NCI-H187 treated with DMSO at 0.1 percent for 48 hours (cell line): ENCODE results near the gene CLEC16A.
A peak's percentile ranks its signal among the peaks of the same experiment; 100 is the strongest.

Experiments
- DNase-seq: peaks from one replicate; lab custom pipeline; 2025; lab: John Stamatoyannopoulos, UW

Gene CLEC16A

DNA sequence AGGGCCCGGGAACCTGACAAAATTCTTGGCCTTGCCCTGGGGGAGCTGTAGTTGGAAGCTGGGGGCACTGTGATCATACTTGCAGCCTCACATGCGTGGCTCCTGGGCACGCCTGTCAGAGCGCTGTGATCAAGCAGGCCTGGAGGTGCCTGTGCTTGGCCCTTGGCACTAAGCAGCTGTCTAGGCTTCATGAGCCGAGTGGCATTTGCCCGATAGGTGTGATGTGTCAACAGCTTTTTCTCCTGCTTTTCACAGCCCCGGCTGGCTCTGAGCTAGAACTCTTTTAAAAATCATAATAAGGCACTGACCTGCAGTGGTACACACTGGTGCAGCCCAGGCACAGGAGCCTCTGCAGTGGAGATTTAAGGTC is 197.9 kb downstream of the CLEC16A start:
- no peak for DNase-seq

- DNase-seq = no peak
Observed at GRCh38 chr16:11142951-11143350, 198.6 kb downstream of the CLEC16A start.

DNA sequence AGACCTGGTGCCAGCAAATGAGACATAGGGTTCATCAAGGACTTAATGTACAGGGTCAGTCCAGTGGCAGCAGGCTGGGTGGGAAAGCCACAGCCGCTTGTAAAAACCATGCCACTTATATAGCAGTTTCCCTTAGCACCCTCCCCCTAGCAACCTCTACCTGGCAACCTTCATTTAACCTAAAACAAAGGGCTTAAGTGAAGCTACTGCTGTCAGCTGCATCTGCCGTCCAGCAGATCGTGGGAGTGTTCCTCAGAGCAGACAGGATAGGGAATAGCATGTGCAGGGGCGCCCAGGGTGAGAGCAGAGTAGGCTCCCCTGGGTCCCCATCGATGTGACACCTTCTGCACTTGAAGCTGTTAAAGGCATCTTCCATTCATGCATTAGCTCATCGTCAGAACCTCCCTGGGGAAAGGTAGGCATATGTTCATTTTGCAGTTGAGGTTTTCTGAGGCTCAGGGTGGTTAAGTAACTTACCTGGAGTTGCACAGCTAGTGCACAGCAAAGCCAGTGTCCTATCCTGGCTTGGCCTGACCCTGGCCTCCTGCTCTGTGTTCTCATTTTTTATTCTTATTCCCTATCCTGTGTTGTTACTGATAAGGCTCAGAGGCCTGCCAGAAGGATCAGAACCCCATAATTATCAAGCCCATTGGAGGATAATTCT is 199.1 kb downstream of the CLEC16A start:
- DNase-seq = peak; percentile 21

DNA sequence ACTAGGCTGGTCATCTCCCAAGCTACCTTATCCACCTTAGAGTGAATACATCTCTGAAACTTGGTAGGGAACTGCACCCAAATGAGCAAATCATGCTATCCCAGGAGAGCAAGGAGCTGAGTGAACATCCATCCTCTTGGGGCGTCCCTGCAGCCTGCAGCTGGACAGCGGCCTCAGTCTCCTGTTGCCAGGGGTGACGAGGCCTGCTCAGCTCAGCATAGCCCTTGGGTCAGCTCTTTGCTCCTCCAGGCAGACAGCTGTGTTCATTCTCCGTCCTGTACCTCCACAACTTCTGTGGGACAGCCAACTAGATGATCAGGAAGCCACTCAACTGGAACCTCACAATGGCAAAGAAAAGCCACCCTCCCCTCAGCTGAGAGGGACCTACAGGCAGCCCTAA is 199.8 kb downstream of the CLEC16A start:
- no peak for DNase-seq

DNA sequence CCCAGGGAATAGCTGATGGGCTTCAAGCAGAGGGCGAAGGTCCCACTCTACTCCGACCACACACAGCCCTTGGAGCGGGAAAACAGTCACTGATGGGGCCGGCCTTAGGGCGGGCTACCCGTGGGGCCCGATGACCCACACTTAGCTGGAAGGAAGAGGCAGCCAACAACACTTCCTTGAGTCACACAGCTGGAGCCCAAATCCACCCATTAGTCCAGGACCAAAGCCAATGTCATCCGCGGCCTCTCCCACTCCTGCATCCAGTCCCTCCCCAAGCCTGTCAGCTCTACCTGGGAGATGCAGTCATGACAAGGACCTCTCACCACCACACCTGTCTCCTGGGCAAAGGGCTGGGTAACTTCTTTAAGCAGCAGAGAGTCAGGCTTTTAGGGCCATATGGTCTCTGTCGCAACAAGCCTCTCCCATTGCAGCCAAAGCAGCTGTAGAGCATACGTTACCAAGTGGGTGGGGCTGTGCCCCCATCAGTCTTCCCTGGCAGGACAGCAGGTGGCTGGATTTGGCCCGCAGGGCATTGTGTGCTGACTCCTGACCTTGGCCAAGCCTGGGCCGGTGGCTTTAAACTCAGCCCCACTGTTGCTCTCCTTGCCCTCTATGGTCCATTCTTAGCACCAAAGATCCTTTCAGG is 200.9 kb downstream of the CLEC16A start:
- no peak for DNase-seq

GRCh38 chr16:11145819-11146211 is 201.5 kb downstream of the CLEC16A start:
- DNase-seq = no peak

DNA sequence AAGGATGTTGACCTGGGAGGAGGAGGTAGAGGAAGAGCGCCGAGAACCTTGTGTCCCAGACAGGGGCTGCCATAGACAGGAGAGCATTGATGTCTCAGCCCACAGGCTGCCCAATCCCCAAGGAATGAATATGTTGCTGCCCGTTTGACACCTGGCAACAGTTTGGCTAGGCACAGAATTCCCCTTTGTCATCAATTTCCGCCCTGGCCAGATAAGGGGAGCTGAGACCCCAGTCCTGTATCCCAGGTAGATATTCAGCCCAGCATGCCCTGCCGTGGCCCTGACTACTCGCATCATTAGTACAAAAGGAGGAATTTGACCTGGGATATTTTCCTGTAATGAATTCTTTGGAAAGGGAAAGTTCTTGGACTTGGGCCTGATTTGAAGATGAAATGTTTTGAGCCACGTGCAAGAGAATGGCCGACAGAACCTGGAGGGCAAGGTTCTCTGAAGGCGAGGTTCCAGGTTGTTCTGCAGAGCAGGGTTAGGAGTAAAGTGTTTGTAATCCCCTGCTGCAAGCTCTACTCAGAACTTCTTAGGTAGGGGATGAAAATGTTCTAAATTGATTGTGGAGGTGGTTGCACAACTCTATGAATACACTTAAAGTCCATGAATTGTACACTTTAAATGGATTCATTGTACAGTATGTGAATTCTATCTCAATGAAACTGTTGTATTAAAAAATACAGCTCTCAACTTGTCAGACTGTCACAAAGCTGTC is 202.8 kb downstream of the CLEC16A start:
- DNase-seq = no peak

DNA sequence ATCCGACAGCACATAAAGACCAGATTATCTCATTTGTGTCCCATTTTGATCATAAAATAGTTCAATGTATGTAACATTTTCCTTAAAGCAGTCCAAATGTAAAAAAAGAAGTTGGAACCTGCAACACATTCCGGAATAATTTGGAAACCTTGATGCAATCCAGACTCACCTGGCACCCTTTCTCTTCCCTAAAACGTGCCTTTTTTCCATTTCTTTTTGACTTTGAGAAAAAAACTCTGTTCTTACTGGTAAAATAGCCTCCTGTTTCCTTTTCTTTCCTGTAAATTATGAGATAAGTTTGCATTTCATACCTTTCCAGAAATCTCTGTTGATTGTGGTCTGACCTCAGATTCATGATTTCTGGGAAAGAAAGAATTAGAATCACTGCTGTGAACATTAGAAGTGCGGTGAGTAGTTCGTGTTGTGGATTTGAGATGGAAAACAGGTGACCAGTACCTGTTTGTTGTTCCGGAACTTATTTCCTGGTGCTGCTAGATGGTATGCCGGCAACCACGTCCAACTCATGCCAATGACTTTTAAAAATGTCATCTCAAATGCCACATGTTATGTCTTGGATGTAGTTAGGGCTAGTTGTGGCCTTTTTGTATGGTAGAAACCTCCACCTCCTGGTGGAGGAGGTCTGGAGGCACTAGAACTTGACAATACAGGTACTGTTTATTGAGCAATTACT is 203.5 kb downstream of the CLEC16A start:
- DNase-seq = no peak

DNA sequence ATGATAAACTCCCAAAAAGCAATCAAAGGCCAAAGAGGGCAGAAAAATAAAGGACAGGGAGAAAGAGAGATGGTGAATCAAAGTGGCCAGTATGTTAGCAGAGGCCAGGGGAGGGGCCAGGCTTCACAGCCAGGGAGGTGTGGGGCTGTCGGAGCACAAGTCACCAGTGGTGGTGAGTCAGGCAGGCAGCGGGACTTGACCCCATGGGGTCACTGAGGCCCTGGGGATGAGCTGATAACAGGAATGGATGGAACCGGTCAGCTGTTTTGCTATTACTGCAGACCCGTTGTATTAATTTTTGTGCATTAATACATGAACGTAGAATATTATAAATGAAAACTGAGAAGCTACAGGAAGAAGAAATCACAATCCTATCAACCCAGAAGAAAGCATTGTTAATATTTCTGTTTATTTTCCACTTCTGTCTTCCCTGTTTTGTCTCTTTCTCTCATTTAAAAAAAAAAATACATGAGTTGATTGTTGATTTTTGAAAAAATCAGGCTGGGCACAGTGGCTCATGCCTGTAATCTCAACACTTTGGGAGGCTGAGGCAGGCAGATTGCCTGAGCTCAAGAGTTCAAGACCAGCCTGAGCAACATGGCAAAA is 204.8 kb downstream of the CLEC16A start:
- DNase-seq = no peak

GRCh38 chr16:11150190-11150589 is 205.8 kb downstream of the CLEC16A start:
- DNase-seq = no peak

- DNase-seq = no peak
Observed at GRCh38 chr16:11151156-11151884, 207.0 kb downstream of the CLEC16A start.

DNA sequence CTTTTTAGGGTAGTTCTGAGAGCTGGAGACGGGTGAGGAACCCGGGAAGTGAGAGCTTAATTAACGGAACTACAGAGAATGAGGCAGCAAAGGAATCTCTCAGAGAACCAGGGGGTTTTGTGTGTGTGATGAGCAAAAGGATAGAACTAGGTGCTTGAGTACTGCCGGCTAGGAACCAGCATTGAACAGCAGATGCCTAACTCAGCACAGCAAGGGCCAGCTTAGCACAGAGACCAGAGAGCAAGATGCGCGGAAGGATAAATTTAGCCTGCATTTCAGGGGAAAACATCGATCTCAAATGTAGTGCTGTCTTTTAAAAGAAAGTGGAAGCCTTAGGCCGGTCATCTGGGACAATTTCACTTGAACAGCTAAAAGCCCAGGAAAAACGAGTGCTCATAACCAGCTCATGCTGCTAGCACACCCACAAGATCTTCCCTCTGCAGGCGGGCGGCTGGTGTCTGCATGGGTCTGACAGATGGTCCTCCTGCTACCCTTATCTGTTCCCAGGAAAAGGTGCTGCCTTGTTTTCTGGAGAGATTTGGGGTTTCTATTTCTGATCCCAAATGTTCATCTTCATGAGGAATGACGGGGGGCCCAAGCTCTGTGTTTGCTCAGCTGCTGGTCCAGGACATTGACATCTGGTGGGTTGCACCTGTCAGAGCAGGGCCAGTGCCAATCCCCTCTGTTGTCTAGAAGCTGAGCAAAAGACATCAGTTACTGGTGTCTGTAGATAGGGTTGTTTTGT is 207.7 kb downstream of the CLEC16A start:
- no peak for DNase-seq

DNA sequence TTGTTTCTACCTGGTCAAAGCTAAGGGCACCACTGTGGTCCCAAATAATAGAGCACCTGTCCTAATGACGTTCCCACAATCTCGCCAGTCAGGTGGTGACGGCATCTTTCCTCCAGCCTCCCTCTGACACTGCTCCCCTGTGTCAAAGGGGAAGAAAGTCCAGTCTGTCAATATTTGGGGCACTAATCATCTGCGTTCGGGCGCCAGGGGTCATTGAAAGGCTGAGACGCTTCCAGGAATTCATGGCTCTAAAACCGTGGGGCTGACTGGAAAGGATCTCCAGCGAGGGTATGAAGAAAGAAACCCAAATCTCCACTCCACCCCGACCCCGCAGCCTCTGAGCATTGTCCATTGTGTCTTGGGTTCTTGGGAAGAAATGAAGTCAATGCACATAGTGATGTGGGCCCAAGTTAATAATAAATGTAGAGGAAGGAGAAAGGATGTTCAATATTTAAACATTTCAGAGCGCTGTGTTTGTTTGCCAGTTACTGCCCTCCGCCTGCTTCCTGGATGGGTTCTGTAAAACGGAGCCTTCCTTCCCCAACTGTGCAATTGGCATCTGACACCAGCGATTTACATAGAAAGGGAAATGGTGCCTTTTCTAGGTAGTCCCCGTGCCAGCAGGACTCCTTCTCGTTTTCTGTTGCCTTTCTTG is 208.4 kb downstream of the CLEC16A start:
- DNase-seq = no peak

DNA sequence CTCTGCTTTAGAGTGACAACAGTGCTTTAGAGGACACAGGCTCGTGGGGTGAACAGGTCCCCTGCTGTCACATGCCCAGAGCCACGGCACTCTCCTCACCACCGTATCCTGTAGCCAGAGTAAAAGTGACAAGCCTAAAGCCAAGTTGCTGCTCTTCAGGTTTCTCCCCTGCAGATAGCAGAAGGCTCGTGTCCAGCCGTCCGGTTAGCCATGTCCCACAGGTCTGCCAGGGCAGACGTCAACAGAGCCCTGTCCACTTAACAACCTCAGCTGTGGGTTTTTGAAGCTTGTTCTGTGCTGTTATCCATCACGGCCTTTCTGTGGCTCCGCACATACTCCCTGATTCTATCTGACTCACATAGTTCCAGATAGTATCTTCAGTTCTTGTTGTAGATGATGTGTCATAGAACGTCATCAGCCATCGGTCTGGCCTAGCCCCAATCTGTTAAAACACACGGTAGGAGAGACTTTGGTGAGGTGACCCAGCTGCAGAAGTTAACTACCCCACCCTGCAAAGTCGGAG is 211.0 kb downstream of the CLEC16A start:
- DNase-seq = no peak

- DNase-seq = no peak
Observed at GRCh38 chr16:11156401-11156800, 212.0 kb downstream of the CLEC16A start.

GRCh38 chr16:11157143-11157542 is 212.8 kb downstream of the CLEC16A start:
- no peak for DNase-seq

DNA sequence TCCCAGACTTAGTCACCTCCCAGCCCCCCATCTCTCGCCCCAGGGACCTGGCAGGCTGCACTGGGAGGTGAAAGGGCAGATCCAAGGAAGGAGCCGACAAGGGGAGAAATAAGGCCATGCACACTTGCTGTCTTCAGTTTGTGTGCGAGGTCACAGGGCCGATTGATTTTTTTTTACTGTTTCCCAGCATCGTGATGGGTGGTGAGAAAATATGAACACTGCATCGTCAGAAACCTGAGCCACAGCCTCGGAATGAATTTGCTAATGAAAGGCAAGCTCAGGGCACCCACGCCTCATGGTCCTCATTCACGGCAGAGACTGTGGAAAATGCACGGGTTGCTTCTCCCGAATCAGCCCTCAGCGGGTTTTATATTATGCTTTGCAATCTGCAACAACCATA is 213.7 kb downstream of the CLEC16A start:
- no peak for DNase-seq

DNA sequence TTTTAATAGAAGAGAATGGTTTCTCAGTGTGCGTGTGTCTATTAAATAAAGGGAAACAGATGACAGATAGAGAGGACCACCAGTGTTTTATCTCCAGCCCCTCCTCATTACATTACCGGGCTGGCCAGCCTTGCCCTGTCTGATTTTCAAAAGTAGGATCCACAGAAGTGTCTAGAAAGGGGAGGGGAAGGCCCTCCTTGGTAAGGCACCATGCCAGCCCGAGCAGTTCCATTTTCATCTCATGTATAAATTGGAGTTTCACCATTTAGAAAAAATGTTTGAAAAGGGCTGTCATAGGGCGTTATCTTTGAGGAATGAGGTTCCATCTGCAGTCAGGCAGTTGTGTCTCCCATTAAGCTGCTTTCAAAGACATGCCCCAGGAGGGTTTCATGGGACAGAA is 214.9 kb downstream of the CLEC16A start:
- no peak for DNase-seq

DNA sequence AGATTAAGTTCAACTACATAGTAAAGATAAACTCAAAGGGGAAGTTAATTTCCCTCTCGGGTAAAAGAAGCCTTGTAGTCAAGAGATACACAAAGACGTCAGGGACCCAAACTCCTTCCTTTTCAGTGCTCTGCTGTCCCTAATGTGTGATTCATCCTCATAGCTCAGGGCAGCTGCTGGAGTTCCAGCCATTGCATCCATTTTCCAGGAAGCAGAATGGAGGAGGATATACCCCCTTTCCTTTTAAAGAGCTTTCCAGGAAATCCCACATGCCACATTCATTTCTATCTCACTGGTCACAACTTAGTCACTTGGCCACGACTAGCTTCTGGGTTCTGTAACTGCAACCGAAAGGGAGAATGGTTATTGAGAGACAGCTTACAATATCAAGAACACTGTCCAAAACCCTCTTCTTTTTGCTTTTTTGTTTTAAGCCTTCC is 216.3 kb downstream of the CLEC16A start:
- DNase-seq = no peak

DNA sequence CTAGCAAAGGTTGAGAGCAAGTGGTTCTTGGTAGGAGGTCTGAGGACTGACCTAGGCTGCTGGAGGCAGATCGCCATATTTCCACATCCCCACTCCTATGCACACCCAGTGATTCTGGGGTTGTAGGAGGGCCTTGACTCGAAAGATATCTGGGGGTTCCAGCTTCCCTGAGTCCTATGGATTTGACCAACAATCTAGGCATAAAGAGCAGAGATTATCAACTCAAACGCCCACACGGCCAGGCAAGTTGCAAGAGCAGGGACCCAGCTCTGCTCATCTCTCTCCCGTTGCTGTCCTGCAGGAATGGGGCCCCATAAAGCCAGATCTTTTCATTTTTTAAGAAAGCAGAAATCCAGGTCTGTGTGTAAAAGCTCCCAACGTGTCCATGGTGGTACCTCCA is 217.1 kb downstream of the CLEC16A start:
- DNase-seq = no peak
